DOHH2 (cell line): Measurements from ENCODE around the gene C3orf52.

ENCODE experiments used
- CTCF ChIP-seq: fragments of 200-600 bp; sonication (generic); IDR thresholded peaks from one replicate; pipeline ENCODE4 v1.5.1; 2014; ENCODE audit warnings: antibody characterized with exemption, mild to moderate bottlenecking, low read depth, low read length; ENCODE audit not compliant: poor library complexity, severe bottlenecking
- EZH2phosphoT487 ChIP-seq: fragments of 200-600 bp; sonication (generic); IDR thresholded peaks from 2 replicates; pipeline ENCODE4 v1.6.1; 2017; ENCODE audit warnings: borderline replicate concordance, mild to moderate bottlenecking, antibody characterized with exemption, low read length, moderate library complexity, mixed read lengths

GRCh38 chr3:112084980-112085705 is 1.0 kb upstream of the C3orf52 start:
- TF ChIP-seq CTCF = no peak
- TF ChIP-seq EZH2phosphoT487 = no peak
